ENCODE data around the gene INKA1. TPM values are rescaled to one million over a fixed set of nuclear protein-coding genes. Genes with fewer than 3 reads are reported as not detected.

INKA1 gene
- total RNA-seq (ENCODE audit: low replicate concordance), result 5.7 and 10.2 TPM in 2 replicates

DNA sequence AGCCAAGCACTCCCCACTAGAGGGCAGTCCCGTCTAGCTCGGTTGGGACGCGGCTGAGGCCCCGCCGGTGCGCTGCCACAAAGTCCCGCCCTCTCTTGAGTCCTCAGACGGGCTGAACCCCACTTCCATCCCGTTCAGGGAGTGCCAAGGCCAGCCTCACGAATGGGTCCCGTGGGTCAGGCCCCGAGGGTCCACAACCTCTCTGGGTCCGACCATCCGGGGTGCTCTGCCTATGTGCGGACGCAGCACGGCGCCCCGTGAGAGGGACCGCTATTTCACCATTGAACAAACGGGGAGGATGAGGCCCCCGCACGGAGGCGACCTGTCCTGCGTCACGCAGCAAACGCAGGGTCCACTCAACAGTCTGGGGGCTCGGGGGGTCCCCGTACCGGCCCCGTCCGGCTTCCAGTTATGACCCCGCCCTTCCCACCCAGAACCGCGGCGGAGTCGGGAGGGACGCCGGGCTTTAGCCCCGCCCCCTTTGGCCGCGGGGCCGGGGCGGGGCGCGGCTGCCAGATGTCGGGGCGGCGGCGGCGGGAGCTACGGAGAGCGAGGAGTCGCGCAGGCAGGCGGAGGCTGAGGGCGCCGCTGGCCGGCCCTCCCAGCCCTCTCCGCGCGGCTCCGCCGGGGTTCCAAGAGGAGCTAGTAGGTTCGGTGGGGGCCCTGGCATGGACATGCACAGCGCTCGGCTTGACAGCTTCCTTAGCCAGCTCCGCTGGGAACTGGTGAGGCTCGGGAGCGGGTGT, at the start of gene INKA1:
INKA1 (plus strand) TSS at position 543 of the 746 bp plus-strand sequence; CDS start at position 675, 132 bp downstream.

DNA sequence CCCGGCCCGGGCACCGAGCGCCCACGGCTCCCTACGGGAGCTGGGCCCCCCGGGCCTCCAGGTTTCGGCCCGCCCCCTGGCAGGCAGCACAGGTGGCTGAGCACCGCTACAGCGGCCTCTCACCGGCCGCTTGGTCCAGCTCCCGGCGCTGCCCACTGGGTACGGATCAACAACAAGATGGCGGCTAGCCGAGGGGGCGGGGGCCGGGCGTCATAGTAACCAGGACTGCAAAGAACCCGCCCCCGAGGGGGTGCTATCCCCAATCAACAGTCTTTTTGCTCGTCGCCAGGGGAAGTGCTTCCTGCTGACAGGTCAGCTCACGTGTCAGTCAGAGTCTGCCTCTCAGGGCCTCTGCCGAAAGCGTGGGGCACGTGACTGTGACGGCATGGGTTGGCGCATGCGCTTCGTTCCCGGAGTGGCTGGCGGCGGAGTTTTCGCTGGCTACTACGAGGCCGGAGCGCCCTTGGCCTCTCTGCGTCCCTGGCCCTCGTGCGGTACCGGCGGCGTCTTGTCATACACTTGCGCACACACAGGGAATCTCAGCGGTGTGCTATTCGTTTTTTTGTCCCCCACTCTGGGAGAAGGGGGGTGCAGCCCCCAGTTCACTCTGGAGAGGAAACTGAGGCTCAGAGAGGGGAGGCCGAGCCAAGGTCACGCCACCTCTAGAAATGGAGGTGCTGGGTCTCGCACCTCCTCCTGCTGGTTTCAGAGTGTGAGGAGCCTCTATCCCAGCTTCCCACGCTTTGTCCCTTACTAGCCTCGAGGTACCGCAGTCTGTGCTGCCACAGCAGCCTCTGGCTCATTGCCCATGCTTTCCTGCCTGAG, 16.5 kb upstream of the INKA1 start, which contains the start of gene IP6K1:
IP6K1 (minus strand) TSS at position 186 of the 825 bp plus-strand sequence. CDS start 38,502 bp downstream, outside the sequence.

DNA sequence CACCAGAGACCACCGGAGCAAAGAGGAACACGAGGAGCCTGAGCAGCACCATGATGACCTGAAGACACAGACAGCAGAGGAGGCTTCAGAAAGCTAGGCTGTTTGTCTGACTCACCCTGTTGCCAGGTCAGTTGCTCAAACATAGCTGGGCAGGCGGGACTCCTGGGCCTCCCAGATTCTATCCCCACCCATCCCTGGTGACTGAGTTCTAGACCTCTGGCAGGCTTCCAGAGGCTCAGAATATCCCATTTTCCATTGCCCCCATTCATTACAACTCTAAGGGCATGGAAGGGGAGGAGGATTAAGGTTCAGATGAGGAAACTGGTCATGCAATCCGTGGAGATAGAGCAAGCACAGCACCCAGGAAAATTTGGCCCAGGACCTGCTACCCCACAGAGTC, 3.3 kb upstream of the INKA1 start, which contains the start of gene CDHR4:
CDHR4 (minus strand) TSS at position 113 of the 400 bp plus-strand sequence; CDS start at position 52, 61 bp downstream.

DNA sequence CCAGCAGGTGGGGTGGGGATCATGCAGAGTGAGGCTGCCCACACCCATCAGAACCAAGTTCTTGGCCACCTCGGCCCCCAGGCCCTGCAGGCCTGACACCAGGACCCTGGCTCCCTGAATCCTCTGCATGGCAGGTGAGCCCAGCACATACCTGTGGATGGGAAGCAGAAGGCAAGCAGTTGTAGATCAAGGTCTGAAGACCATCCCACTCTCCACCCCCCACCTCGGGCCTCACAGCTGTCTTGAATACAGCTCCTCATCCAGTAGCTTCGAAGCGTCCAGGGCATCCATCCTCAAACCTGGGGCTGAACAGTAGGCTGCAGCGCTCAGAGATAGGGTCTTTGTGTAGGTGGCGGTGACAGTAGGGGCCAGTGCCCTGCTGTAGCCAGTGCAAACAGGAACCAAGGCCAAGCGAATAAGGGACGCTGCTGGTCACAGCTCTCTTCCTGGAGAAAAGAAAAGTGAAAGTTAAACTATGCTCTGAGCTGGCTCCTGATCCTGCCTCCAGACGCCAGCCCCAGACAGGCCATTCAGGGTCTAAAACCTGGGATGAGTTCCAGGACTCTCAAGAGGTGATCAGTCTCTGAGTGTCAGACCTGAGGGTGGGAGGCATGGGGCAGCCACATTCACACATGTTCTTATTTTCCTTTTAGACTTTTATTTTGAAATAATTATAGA, 10.6 kb downstream of the INKA1 start, which contains the start of gene UBA7:
UBA7 (minus strand) TSS at position 457 of the 678 bp plus-strand sequence; CDS start at position 291, 166 bp downstream.

Other genes with a start within 250 kb of the INKA1 start
- gene BSN, start 248.8 kb upstream of the INKA1 start, total RNA-seq (ENCODE audit: low replicate concordance), result under 0.01 and 0.08 TPM in 2 replicates
- gene APEH, start 128.9 kb upstream of the INKA1 start, total RNA-seq (ENCODE audit: low replicate concordance), result 101 and 149 TPM in 2 replicates
- gene MST1, start 113.8 kb upstream of the INKA1 start, total RNA-seq (ENCODE audit: low replicate concordance), result 2.3 and 5.3 TPM in 2 replicates
- gene RNF123, start 113.7 kb upstream of the INKA1 start, total RNA-seq (ENCODE audit: low replicate concordance), result 20.0 and 22.1 TPM in 2 replicates
- 0.59 TPM in 1 of 2 replicates, not detected in the other for gene AMIGO3, start 83.6 kb upstream of the INKA1 start, total RNA-seq (ENCODE audit: low replicate concordance)
- gene GMPPB, start 79.3 kb upstream of the INKA1 start, total RNA-seq (ENCODE audit: low replicate concordance), result 39.3 and 42.8 TPM in 2 replicates
- gene IP6K1, start 16.7 kb upstream of the INKA1 start, total RNA-seq (ENCODE audit: low replicate concordance), result 31.0 and 69.0 TPM in 2 replicates
- 1.3 TPM in 1 of 2 replicates, not detected in the other for gene CDHR4, start 3.4 kb upstream of the INKA1 start, total RNA-seq (ENCODE audit: low replicate concordance)
- 32.1 and 69.6 TPM in 2 replicates for gene UBA7, start 10.7 kb downstream of the INKA1 start, total RNA-seq (ENCODE audit: low replicate concordance)
- 2.0 and 2.8 TPM in 2 replicates for gene TRAIP, start 53.3 kb downstream of the INKA1 start, total RNA-seq (ENCODE audit: low replicate concordance)
- gene CAMKV, start 66.6 kb downstream of the INKA1 start, total RNA-seq (ENCODE audit: low replicate concordance), result not detected in 2 replicates
- gene MST1R, start 100.6 kb downstream of the INKA1 start, total RNA-seq (ENCODE audit: low replicate concordance), result 0.35 and 0.45 TPM in 2 replicates
- gene MON1A, start 126.5 kb downstream of the INKA1 start, total RNA-seq (ENCODE audit: low replicate concordance), result 5.7 and 8.8 TPM in 2 replicates
- 30.9 and 35.8 TPM in 2 replicates for gene RBM6, start 136.9 kb downstream of the INKA1 start, total RNA-seq (ENCODE audit: low replicate concordance)

All from smooth muscle cell of the coronary artery (primary cell).